GM23338 (cell line): ENCODE measurements around the gene PUM1. TPM values are rescaled to one million over a fixed set of nuclear protein-coding genes. Genes with fewer than 3 reads are reported as not detected.

Experiments
- ATAC-seq: fragments of 200-7000 bp; cut with Tn5 transposase; 3 replicates; pipeline ENCODE4 v1.9.1; 2020
- DNase-seq: peaks from one replicate; pipeline ENCODE4 v3.0.0-alpha.2; 2015; ENCODE audit warnings: low spot score
- H2AFZ ChIP-seq: fragments of 200-600 bp; sonication (generic); 2 replicates; pipeline ENCODE4 v1.8.0; 2016; ENCODE audit warnings: antibody characterized with exemption, mild to moderate bottlenecking, moderate library complexity
- H3F3A ChIP-seq: fragments of 200-600 bp; sonication (generic); replicated peaks from 2 replicates; pipeline ENCODE4 v1.8.0; 2017; ENCODE audit warnings: antibody characterized with exemption, mixed run types, low read depth
- H3K27ac ChIP-seq: fragments of 200-600 bp; sonication (generic); 2 replicates; pipeline ENCODE4 v1.6.1; 2016; ENCODE audit warnings: low read depth
- H3K27me3 ChIP-seq: fragments of 200-600 bp; sonication (generic); 2 replicates; pipeline ENCODE4 v1.8.0; 2016; ENCODE audit warnings: mild to moderate bottlenecking, mixed run types, moderate library complexity; ENCODE audit not compliant: insufficient read depth
- H3K36me3 ChIP-seq: fragments of 200-600 bp; sonication (generic); 2 replicates; pipeline ENCODE4 v1.8.0; 2016; ENCODE audit warnings: mild to moderate bottlenecking; ENCODE audit not compliant: insufficient read depth
- H3K4me1 ChIP-seq: fragments of 200-600 bp; sonication (generic); 2 replicates; pipeline ENCODE4 v1.8.0; 2016; ENCODE audit warnings: mild to moderate bottlenecking, moderate library complexity; ENCODE audit not compliant: insufficient read depth
- H3K4me2 ChIP-seq: fragments of 200-600 bp; sonication (generic); 2 replicates; pipeline ENCODE4 v1.7.1; 2017; ENCODE audit warnings: mixed run types
- H3K4me3 ChIP-seq: fragments of 200-600 bp; sonication (generic); 2 replicates; pipeline ENCODE4 v1.6.1; 2016; ENCODE audit warnings: mixed run types
- H3K79me2 ChIP-seq: fragments of 200-600 bp; sonication (generic); replicated peaks from 2 replicates; pipeline ENCODE4 v1.8.0; 2017; ENCODE audit warnings: mild to moderate bottlenecking; ENCODE audit not compliant: insufficient read depth
- H3K9me2 ChIP-seq: fragments of 200-600 bp; sonication (generic); 2 replicates; pipeline ENCODE4 v1.8.0; 2017; ENCODE audit not compliant: insufficient read depth
- H4K20me1 ChIP-seq: fragments of 200-600 bp; sonication (generic); replicated peaks from 2 replicates; pipeline ENCODE4 v1.8.0; 2017; ENCODE audit warnings: mild to moderate bottlenecking; ENCODE audit not compliant: insufficient read depth
- H3K27ac Mint-ChIP-seq: 2 replicates; pipeline ENCODE4 v1.8.0; 2020; ENCODE audit warnings: inconsistent platforms, mild to moderate bottlenecking, moderate library complexity, mixed read lengths
- H3K27me3 Mint-ChIP-seq: 3 replicates; pipeline ENCODE4 v1.8.0; 2022; ENCODE audit warnings: low read depth, mild to moderate bottlenecking, moderate library complexity, mixed read lengths, inconsistent platforms; ENCODE audit not compliant: insufficient read depth, poor library complexity
- H3K36me3 Mint-ChIP-seq: 3 replicates; pipeline ENCODE4 v1.8.0; 2021; ENCODE audit warnings: low read depth, mild to moderate bottlenecking, inconsistent platforms, moderate library complexity, mixed read lengths
- H3K4me1 Mint-ChIP-seq: 3 replicates; pipeline ENCODE4 v1.8.0; 2020; ENCODE audit warnings: mild to moderate bottlenecking, inconsistent platforms, mixed read lengths
- H3K4me3 Mint-ChIP-seq: 3 replicates; pipeline ENCODE4 v1.8.0; 2021; ENCODE audit warnings: moderate library complexity, mild to moderate bottlenecking, inconsistent platforms, mixed read lengths
- H3K9me3 Mint-ChIP-seq: 3 replicates; pipeline ENCODE4 v1.8.0; 2020; ENCODE audit warnings: moderate library complexity, mild to moderate bottlenecking, inconsistent platforms, mixed read lengths
- CREB1 ChIP-seq: fragments of 250-450 bp; sonication (Bioruptor Pico); IDR thresholded peaks from 2 replicates; pipeline ENCODE4 v1.5.0; 2020; ENCODE audit warnings: low read depth, mild to moderate bottlenecking, moderate library complexity
- CTCF ChIP-seq, 2 experiments: fragments of 200-600 bp in 1 of 2; sonication (generic) in 1 of 2; conservative IDR thresholded peaks; 2 replicates each; pipeline versions ENCODE4 v1.5.1 to v1.6.1; 2016 to 2017; ENCODE audit warnings: antibody characterized with exemption in 2 of 2, low read depth in 2 of 2, mild to moderate bottlenecking in 2 of 2, moderate library complexity in 1 of 2
- ETS1 ChIP-seq: IDR thresholded peaks from 2 replicates; pipeline ENCODE4 v1.6.1; 2016; ENCODE audit warnings: antibody characterized with exemption
- EZH2 ChIP-seq: fragments of 200-600 bp; sonication (generic); IDR thresholded peaks from one replicate; pipeline ENCODE4 v1.8.0; 2017; ENCODE audit warnings: antibody characterized with exemption, mild to moderate bottlenecking, low read depth; ENCODE audit not compliant: unreplicated experiment
- EZH2phosphoT487 ChIP-seq: fragments of 200-600 bp; sonication (generic); IDR thresholded peaks from one replicate; pipeline ENCODE4 v1.8.1; 2018; ENCODE audit warnings: antibody characterized with exemption; ENCODE audit not compliant: unreplicated experiment
- JUNB ChIP-seq: IDR thresholded peaks from one replicate; pipeline ENCODE4 v1.6.1; 2016; ENCODE audit warnings: antibody characterized with exemption; ENCODE audit not compliant: unreplicated experiment
- NANOG ChIP-seq: IDR thresholded peaks from 2 replicates; pipeline ENCODE4 v1.6.1; 2016; ENCODE audit warnings: antibody characterized with exemption, borderline replicate concordance
- POLR2AphosphoS5 ChIP-seq: IDR thresholded peaks from 2 replicates; pipeline ENCODE4 v1.6.1; 2016; ENCODE audit warnings: antibody characterized with exemption, low read depth
- STAT1 ChIP-seq: IDR thresholded peaks from one replicate; pipeline ENCODE4 v1.6.1; 2016; ENCODE audit warnings: antibody characterized with exemption; ENCODE audit not compliant: unreplicated experiment
- ZNF114 ChIP-seq: fragments of 250-450 bp; sonication (Bioruptor Pico); IDR thresholded peaks from 2 replicates; pipeline ENCODE4 v1.5.0; 2020; ENCODE audit warnings: mild to moderate bottlenecking, moderate library complexity
- ZNF331 ChIP-seq: fragments of 250-450 bp; sonication (Bioruptor Pico); IDR thresholded peaks from 2 replicates; pipeline ENCODE4 v1.5.0; 2020; ENCODE audit warnings: low read depth, mild to moderate bottlenecking, moderate library complexity
- polyA plus RNA-seq: library from polyadenylated mRNA; unstranded; fragments of >200 nt; fragmentation: Nextera tagmentation; extraction: Ambion mirVana; gene quantifications from 2 replicates; pipeline ENCODE4 v1.2.1, GENCODE V29; 2016
- total RNA-seq: library from RNA; depleted of rRNA; stranded (reverse); fragments of >200 nt; shearing (Covaris generic); gene quantifications from 2 replicates; pipeline ENCODE4 v1.2.3, GENCODE V29; 2014
- TF ChIP-seq, protein P1 (sequence below): fragments of 250-450 bp; sonication (Bioruptor Pico); IDR thresholded peaks from 2 replicates; pipeline ENCODE4 v1.5.0; 2020; ENCODE audit warnings: mild to moderate bottlenecking, moderate library complexity
- TF ChIP-seq, protein P2 (sequence below): IDR thresholded peaks from one replicate; pipeline ENCODE4 v1.6.1; 2018; ENCODE audit warnings: antibody characterized with exemption; ENCODE audit not compliant: unreplicated experiment

PUM1 gene
- total and polyA plus RNA-seq, 2 experiments from 2014 or later, result 44.4 to 117 TPM

- Mint-ChIP-seq H3K36me3 (no peaks in the 10 kb centered on the region), H3K27ac (peak overlapping the region; percentile 30; the same call in 1 of the 2 replicates)
- no peak for ATAC-seq
Measured at GRCh38 chr1:30885570-30886522, 179.7 kb downstream of the PUM1 start.

More at GRCh38 chr1:30885570-30886522, 179.7 kb downstream of the PUM1 start:
- no peak for TF ChIP-seq CREB1 (CRISPR knock-in tag)
- no peak for TF ChIP-seq NANOG
- TF ChIP-seq EZH2phosphoT487, result no peak
- TF ChIP-seq, protein P1, sequence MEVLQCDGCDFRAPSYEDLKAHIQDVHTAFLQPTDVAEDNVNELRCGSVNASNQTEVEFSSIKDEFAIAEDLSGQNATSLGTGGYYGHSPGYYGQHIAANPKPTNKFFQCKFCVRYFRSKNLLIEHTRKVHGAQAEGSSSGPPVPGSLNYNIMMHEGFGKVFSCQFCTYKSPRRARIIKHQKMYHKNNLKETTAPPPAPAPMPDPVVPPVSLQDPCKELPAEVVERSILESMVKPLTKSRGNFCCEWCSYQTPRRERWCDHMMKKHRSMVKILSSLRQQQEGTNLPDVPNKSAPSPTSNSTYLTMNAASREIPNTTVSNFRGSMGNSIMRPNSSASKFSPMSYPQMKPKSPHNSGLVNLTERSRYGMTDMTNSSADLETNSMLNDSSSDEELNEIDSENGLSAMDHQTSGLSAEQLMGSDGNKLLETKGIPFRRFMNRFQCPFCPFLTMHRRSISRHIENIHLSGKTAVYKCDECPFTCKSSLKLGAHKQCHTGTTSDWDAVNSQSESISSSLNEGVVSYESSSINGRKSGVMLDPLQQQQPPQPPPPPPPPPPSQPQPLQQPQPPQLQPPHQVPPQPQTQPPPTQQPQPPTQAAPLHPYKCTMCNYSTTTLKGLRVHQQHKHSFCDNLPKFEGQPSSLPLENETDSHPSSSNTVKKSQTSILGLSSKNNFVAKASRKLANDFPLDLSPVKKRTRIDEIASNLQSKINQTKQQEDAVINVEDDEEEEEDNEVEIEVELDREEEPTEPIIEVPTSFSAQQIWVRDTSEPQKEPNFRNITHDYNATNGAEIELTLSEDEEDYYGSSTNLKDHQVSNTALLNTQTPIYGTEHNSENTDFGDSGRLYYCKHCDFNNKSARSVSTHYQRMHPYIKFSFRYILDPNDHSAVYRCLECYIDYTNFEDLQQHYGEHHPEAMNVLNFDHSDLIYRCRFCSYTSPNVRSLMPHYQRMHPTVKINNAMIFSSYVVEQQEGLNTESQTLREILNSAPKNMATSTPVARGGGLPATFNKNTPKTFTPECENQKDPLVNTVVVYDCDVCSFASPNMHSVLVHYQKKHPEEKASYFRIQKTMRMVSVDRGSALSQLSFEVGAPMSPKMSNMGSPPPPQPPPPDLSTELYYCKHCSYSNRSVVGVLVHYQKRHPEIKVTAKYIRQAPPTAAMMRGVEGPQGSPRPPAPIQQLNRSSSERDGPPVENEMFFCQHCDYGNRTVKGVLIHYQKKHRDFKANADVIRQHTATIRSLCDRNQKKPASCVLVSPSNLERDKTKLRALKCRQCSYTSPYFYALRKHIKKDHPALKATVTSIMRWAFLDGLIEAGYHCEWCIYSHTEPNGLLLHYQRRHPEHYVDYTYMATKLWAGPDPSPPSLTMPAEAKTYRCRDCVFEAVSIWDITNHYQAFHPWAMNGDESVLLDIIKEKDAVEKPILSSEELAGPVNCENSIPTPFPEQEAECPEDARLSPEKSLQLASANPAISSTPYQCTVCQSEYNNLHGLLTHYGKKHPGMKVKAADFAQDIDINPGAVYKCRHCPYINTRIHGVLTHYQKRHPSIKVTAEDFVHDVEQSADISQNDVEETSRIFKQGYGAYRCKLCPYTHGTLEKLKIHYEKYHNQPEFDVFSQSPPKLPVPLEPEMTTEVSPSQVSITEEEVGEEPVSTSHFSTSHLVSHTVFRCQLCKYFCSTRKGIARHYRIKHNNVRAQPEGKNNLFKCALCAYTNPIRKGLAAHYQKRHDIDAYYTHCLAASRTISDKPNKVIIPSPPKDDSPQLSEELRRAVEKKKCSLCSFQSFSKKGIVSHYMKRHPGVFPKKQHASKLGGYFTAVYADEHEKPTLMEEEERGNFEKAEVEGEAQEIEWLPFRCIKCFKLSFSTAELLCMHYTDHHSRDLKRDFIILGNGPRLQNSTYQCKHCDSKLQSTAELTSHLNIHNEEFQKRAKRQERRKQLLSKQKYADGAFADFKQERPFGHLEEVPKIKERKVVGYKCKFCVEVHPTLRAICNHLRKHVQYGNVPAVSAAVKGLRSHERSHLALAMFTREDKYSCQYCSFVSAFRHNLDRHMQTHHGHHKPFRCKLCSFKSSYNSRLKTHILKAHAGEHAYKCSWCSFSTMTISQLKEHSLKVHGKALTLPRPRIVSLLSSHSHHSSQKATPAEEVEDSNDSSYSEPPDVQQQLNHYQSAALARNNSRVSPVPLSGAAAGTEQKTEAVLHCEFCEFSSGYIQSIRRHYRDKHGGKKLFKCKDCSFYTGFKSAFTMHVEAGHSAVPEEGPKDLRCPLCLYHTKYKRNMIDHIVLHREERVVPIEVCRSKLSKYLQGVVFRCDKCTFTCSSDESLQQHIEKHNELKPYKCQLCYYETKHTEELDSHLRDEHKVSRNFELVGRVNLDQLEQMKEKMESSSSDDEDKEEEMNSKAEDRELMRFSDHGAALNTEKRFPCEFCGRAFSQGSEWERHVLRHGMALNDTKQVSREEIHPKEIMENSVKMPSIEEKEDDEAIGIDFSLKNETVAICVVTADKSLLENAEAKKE (CRISPR knock-in tag), result no peak
- no peak for TF ChIP-seq ZNF114 (CRISPR knock-in tag)
- no peak for TF ChIP-seq ZNF331
- TF ChIP-seq POLR2AphosphoS5, result no peak
- TF ChIP-seq, protein P2, sequence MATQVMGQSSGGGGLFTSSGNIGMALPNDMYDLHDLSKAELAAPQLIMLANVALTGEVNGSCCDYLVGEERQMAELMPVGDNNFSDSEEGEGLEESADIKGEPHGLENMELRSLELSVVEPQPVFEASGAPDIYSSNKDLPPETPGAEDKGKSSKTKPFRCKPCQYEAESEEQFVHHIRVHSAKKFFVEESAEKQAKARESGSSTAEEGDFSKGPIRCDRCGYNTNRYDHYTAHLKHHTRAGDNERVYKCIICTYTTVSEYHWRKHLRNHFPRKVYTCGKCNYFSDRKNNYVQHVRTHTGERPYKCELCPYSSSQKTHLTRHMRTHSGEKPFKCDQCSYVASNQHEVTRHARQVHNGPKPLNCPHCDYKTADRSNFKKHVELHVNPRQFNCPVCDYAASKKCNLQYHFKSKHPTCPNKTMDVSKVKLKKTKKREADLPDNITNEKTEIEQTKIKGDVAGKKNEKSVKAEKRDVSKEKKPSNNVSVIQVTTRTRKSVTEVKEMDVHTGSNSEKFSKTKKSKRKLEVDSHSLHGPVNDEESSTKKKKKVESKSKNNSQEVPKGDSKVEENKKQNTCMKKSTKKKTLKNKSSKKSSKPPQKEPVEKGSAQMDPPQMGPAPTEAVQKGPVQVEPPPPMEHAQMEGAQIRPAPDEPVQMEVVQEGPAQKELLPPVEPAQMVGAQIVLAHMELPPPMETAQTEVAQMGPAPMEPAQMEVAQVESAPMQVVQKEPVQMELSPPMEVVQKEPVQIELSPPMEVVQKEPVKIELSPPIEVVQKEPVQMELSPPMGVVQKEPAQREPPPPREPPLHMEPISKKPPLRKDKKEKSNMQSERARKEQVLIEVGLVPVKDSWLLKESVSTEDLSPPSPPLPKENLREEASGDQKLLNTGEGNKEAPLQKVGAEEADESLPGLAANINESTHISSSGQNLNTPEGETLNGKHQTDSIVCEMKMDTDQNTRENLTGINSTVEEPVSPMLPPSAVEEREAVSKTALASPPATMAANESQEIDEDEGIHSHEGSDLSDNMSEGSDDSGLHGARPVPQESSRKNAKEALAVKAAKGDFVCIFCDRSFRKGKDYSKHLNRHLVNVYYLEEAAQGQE, result no peak
- no peak for TF ChIP-seq ETS1
- TF ChIP-seq EZH2, result no peak
- no peak for TF ChIP-seq CTCF (conservative IDR thresholded peaks at IDR 0.05; ENCODE audit: low read depth in 2 of 2)
- no peak for TF ChIP-seq JUNB
- no peak for TF ChIP-seq STAT1
- H3K9me3 Mint-ChIP-seq, result no peaks in the 10 kb centered on the region
- Histone ChIP-seq H3K27me3 (no peaks in the 10 kb centered on the region), H3F3A (no peaks in the 10 kb centered on the region), H3K36me3 (no peaks in the 10 kb centered on the region), H4K20me1 (peaks cover 2% of the 10 kb centered on the region; the same call in 1 of the 2 replicates), H3K79me2 (no peaks in the 10 kb centered on the region; the same call in 1 of the 2 replicates), H2AFZ (no peak overlapping the region), H3K4me3 (no peak overlapping the region), H3K27ac (no peak overlapping the region), H3K9me2 (no peaks in the 10 kb centered on the region), H3K4me2 (no peak overlapping the region), H3K4me1 (peaks cover 15% of the 10 kb centered on the region)
- peaks cover 46% of the 10 kb centered on the region for H3K4me1 Mint-ChIP-seq
- no peak overlapping the region for H3K4me3 Mint-ChIP-seq
- H3K27me3 Mint-ChIP-seq, result peaks cover 8% of the 10 kb centered on the region
- no peak for DNase-seq
